NCI-H1048 (cell line): Measurements from ENCODE around the gene USP24.
"Not testable (repeated sequence)": the region's sequence is repeated elsewhere in the genome, so short reads cannot be mapped to it uniquely, and the experiment has no call there.

Experiments
- DNase-seq: peaks from one replicate; lab custom pipeline; 2025; lab: John Stamatoyannopoulos, UW

Gene USP24

DNA sequence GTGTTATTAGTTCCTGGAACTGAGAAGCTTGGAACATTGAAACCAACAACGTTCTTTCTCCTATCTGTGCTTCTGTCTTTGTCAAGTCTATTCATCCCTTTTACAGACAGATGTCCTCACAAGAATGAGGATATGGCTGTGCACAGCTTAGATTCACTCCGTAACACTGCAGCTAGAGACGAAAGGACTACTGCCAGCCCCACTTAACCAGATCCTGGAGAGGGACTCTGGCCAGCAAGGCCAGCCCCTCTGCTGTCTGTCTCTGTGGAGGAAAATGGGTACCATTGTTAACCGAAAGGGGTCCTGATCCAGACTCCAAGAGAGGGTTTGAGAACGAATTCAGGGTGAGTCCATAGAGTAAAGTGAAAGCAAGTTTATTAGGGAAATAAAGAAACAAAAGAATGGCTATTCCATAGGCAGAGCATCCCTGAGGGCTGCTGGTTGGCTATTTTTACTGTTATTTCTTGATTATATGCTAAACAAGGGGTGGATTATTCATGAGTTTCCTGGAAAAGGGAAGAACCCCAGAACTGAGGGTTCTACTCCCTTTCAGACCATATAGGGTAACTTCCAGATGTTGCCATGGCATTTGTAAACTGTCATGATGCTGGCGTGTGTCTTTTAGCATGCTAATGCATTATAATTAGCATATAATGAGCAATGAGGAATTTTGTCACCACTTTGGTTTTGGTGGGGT, 17.4 kb upstream of the USP24 start:
- no peak for DNase-seq

DNA sequence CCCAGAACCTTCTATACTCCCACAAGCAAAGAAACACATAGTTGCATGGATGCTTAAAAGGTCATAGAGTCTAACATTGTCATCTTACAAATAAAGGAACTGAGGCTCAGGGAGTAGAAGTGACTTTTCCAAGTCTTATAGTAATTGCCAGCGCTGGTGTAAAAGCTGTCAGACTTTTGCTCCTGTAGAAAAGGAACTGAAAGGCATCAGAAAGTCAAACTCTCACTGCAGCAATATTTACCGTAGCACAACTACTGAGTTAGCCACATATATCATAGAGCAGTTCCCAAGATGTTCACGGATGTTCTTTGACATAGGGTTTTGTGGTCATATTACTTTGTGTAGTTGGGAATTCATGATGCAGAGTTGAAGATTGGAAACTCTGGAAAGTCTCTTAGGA, 16.6 kb upstream of the USP24 start:
- DNase-seq, result no peak

DNA sequence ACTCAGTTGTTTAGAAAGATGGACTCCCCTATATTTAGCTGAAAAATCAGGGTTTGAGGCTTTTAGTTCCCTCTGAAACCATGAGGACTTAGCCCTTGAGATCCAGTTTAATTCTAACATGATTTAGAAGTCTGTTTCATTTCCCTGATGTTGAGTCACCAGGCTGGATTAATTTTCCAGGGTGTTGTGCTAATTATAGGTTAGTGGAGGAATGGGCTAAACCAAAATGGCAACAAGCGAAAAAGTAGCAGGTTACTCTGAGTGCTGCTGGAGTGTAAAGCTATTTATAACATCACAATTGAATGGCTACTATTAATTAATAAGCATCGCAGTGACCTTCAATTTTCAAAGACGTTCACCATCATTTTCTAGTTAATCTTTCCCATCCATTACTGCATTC, 15.5 kb upstream of the USP24 start:
- no peak for DNase-seq

DNA sequence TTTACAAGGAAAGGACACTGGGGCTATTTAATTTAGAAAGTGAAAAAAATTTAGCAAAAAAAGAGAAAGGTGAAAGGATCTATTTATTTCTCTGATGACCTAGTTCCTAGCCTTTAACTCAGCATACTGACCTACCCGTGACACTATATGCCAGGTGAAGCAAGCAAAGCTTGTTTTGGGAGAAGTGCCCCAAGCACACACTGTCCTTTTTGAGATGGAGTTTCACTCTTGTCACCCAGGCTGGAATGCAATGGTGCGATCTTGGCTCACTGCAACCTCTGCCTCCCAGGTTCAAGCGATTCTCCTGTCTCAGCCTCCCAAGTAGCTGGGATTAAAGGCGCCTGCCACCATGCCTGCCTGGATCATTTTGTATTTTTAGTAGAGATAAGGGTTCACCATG, 14.6 kb upstream of the USP24 start:
- not testable (repeated sequence) for DNase-seq

DNA sequence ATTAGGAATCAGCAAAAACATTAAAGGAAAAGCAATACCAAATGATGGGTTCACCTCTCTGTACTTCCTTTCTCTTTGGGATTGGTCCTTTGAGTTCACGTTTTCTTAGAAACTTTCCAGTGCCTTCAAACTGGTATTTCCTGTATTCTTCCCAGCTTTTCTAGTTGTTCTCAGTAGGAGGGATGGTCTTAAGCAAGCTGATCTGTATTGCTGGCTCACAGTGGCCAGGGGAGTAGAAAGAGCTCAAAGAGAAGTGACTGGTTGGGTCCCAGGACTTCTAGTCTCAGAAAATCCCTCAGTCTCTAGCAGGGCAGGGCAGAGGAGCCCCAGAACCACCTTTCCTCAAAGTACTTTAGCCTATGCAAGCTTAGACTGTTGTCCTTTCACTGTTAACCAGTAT, 10.1 kb upstream of the USP24 start:
- DNase-seq, result no peak

DNA sequence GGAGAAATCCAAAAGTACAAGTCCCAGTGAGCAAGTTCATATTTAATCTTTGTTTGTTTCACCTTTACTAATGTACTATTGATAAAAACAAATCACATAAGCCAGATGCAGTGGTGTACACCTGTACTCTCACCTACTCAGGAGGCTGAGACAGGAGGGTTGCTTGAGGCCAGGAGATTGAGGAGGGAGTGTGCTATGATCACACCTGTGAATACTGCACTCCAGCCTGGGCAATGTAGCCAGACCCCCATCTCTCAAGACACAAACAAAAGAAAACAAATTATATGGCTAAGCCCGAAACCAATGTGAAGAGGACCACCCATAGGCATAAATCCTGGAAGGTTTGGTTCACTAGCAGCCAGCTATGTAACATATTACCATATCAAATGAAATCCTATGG, 9.6 kb upstream of the USP24 start:
- DNase-seq, result no peak

DNA sequence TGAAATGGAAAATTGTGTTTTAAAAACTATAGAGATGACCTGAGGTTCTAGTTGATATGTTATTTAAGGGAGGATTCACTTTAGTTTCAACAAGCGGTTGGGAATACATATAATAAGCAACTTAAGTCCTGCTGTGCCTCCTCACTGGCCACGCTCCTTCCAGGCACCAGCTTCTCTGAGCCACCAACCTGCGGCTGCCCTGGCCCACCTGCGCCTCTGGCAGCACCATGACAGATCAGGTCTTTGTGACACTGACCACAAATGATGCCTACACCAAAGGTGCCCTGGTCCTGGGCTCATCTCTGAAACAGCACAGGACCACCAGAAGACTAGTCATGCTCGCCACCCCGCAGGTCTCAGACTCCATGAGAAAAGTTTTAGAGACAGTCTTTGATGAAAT, 7.0 kb upstream of the USP24 start:
- DNase-seq, result no peak

DNA sequence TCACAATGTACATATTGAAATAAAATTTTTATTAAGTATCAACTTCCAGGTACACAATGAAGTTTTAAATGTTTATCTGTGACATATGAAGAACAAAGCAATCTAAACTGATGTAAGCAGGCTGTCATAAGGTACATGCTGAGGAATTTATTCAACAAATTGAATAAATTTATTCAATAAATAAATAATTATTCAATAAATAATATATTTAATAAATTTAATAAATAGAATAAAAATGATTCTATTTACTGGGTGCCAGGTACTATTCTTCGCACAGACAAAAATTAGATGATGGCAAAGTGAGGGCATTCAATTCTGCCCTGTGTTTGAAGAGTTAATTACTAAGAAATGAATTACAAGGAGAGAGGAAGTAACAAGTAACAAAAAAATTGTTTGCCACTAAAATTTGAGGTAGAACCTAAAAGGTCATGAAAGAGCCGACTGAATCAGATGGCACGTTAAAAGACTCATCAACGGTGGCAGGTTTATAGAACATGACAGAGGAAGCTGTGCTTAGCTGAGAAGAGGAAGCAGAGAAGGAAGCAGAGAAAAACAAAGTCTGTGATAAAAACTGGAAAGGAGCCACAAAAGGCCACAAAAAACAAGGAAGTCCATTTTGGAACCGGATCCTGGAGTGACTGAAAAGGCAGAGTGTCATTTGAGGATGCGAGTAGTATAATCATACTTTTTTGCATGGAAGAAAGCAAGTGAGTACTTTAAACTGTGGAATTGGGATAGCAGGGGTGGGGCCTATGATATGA, 2.2 kb upstream of the USP24 start:
- no peak for DNase-seq

DNA sequence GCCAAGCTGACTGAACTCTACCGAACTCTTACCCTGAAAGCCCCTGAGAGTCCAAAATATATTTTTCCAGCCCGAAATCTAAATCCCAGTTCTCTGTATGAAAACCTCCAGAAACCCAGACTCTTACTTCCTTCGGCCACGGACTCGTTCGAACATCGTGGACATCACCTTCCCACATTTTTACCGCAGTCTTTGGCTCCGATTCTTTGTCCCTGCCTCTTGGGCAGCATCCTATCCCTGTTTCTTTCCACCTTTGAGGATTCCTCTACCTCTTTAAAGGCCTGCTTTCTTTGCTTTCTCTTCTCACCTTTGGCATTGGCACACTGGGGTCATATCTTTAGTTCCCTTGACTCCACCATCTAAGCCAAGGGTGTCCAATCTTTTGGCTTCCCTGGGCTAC, 932 bp upstream of the USP24 start:
- no peak for DNase-seq

DNA sequence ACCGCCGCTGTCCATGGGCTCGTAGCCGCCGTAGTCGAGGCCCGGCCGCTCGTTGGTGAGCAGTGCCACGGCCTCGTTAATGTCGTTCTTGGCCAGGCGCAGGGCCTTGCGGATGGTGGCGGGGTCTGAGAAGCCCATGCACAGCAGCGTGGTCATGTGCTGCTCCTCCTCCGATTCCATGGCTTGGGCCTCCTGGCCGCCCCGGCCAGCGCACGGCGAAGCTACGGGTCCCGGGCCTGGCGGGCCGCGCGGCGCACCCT, 300 bp downstream of the USP24 start:
- DNase-seq, result no peak

DNA sequence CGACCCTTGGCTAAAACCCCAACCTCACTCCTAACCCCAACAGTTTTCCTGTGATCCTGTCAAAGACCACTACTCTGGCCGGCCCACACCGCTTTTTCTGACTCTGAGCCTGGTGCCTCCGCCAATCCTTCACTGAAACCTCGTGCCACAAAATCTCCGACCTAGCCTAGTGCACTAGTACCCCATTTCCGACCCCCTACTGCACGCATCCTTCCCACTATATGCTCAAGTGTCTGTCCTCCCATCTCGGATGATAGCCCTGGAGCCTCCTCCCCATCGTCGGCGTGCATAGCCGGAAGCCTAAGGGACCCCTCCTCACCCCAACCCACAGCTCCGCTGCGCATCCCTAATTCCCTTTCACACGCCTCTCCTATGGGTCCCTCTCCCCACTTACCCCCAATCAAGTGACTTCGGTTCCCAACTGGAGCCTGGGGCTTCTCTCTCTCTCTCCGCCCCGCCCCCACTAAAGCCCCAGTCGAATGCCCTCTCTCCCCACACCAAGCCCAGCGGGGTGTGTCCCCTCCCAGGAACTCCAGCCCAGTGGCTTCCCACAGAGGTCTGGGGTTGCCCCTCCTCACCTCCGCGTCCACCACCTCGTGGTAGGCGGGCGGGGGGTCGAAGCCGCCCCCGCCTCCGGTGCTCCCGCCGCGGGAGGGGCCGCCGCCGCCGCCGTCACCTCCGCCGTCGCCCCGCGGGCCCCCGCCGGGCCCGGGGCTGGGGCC, 791 bp downstream of the USP24 start:
- no peak for DNase-seq

DNA sequence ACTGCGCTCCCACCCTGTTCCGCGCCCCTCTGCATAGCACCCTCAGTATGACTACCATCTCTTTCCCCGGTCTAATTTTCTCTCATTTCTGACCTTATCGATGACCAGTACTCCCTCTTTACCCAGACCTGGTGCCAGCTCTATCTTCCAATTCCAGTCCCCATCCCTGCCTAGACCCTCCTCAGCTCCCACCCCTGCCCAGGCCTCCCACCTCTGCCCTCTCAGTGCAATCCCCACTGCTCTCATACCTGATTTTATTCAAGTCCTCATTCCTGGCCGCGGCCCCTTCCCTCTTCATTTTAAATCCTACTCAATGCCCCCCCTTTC, 1.3 kb downstream of the USP24 start:
- DNase-seq, result no peak

DNA sequence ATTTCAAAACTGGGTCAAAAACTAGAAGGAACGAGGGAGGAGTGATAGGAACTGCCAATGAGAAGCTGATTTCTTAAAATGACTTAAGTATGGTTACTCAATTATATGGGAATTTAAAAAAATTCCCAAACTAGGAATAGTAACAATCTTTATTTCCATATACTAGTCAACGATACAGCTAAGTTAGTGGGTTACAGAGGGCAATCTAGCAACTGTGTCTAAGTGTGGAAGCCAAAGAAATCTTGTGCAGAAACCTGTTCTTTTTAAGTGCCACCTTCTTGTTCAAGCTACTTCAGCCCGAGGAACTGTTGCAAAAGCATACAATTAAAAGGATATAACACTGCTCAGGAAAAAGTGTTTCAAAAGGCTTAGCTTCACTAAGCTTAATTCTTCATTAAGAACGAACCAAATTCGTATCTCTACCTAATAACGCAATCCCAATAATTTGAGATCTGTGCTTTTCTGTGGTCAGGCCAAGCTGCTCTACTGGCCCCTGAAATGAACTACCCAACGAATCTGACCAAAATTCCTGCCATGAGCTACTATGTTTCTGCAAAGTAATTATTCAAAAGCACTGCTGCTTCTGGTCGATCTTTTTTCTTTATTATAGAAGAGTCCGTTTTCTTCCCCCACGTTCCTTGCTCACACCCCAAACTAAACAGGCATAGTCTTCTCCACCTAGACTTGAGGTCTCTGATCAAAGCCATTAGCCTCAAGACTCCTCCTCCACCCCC, 1.8 kb downstream of the USP24 start:
- DNase-seq, result no peak

DNA sequence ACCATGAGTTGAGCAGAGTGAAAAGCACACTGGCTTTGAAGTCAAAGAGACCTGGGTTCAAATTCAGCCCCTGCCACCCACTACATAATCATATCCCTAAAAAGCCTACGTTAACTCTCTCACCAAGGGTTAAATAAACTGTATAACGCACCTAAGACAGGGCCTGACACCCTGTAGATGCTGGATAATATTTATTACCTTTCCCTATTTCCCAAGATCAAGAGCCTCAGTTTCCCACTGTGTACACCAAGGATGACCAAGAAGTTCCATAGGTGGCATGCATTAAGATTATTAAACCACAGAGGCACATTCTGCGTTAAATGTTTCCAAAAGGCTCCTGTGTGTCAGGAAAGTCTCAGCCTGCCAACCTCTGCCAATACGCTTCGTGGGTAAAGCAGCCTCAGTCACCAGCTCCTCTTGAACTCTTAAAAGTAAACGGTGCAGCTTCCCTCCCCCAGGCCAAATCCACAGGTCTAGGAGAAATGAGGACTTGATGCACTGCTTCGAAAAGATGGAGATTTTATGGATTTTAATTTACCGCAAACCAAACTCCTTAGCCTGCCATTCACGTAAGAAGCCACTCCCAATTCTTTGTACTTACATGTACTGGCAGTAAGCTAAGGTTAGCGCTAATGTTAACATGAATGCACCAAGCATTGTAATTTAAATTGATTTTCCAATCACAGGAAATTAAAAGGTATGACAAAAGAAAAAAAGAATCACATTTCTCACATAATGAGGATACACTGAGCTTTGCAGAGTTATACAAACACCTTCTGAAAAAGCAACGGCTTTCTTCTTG, 2.6 kb downstream of the USP24 start:
- DNase-seq, result no peak

DNA sequence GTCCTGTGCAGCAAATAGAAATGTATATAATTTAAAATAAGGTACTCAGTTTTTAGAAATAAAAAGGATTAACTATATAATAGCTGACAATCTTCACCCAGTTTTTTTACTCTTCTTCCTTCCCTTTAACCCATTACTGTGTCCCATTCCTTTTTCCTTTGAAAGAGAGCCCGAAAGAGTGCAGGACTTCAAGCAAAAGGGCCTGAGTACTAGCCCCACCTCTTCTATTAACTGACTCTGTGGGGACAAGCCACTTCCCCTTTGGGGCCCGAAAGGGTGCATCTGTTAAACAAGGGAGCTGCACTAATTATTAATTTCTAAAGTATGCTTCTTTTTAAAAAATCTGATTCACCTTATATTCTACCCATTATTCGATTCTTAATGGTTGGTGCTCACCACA, 3.3 kb downstream of the USP24 start:
- DNase-seq, result no peak

DNA sequence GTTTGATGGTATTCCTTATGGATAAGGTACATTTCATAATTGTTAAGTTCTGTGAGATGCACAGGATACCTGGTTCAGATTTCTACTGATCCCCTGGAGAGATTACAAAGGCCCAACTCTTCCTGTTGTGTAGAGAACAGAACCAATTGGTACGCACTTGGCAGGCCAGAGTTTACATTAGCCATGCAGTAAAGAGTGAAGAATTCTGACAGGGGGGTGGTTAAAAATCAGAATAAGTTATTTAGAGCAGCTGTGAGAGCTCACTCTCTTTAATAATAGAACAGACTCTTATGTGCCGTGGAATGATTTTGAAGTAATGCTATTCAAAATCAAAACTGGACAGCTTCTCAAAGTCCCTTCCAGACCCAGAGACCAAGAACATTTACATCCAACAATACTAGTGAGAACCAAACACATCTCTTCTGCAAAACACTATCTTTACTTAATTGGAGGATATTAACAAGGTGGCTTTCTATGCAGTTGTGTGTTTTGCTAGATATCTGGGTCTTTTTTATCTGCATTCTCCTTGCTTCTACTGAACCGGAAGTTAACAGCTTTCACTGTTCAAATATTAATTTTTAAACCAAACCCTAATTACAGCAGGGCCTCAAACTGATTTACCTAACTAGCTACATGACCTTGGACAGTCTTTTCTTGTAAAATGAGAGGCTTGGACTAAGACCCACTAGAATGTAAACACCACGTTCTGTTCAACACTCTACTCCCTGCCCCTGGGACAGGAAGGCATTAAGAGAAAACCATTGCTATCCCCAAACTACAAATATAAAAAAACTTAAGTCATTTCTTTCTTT, 4.0 kb downstream of the USP24 start:
- DNase-seq, result no peak

DNA sequence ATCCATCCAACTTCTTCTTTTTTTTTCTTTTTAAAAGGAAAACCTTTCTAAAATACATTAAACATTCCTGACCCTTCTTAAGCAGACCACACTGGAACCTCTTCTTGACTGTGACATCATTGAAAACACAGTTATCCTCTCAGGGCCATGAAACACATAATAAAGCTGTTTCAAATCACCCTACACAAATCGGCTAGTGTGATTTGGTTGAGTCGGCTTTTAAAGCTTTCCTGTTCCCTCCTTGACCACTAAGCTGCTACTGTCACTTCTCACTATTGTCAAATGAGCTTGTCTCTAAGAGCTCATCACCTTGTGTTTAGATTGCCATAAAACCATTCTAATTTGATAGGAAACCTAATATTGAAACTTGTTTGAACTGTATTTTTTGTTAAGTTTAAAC, 5.9 kb downstream of the USP24 start:
- no peak for DNase-seq

DNA sequence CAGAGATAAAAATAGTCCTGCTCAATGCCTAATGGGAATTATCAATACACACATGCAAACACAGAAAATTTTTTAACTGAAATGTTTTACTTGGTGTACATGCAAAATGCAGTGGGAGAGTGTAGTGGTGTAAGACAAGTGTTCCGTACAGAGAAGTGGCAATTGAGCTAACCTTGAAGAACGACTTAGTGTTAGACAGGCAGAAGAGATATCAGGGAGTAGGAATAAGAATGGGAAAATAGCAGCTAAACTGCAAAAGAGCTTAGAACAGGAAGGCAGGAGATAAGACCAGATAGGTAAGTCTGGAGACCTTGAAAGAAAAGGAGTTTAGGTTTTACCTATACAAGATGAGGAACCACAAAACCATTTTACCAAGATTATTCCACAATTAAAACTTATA, 9.0 kb downstream of the USP24 start:
- DNase-seq, result no peak

DNA sequence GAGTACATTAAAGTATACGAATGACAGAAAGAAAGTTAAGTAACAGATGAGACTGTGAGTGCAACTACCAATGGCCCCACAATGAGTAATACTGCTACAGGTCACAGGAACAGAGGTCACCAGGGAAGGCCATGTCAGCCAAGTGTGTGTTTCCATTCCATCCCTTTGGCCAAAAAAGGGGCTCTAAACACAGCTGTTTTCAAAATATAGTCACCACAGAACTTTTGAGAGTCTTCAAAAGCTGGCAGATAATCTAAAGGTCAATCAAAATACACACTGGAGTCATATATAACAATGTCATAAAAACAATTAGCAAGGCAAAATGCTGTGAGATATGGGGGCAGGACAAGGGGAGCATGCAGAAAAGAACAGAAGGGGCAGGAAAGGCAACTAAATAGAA, 10.2 kb downstream of the USP24 start:
- no peak for DNase-seq

DNA sequence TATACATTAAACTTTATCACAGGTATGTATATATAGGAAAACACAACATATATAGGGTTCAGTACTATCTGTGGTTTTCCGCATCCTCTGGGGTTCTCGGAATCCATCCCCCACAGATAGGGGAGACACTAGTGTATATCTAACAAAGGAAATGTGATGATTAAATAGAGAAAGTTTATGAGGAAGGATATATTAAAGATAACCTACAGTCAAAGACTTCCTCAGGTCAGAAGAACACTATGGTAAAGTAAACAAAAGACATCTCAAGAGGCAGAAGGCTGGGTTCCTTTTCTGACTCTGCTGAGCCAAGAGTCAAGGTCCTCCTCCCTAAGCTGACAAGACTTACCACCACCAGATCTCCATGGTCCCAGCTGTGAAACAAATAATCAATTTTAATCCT, 12.1 kb downstream of the USP24 start:
- DNase-seq, result no peak

DNA sequence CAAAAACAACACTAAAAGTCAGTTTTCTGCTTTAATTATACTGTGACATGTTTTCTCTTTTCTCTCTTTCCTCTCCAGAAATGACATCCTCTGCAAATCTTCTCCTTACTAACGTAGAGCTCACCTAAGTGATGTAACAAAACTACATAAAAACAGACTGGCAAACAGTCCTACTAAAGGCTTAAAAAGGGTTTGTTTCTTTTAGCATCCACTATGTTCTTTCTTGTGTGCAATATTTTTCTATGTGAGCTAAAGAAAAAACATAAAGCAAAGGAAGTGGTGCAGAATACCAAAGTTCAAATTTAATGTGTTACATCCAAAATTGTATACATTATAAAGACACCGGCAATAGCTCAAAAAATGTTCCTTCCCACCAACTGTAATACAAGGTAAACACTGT, 14.5 kb downstream of the USP24 start:
- no peak for DNase-seq
